ENCODE data around the gene MAP1LC3B2.

MAP1LC3B2 gene

GRCh38 chr12:116539361-116539771 lies 19.8 kb upstream of the MAP1LC3B2 start (continued):
- TF ChIP-seq OSR1 (CRISPR knock-in tag; IDR thresholded peaks at IDR 0.05) (no peak), CSDC2 (CRISPR knock-in tag; IDR thresholded peaks at IDR 0.05) (no peak), SNAI2 (CRISPR knock-in tag; IDR thresholded peaks at IDR 0.05) (no peak), ARNTL (CRISPR knock-in tag; IDR thresholded peaks at IDR 0.05; ENCODE audit: borderline replicate concordance, low read depth) (no peak), ZNF565 (CRISPR knock-in tag; conservative IDR thresholded peaks at IDR 0.05; ENCODE audit: low read depth) (no peak), ESRRG (CRISPR knock-in tag; IDR thresholded peaks at IDR 0.05) (no peak), GLIS3 (CRISPR knock-in tag; IDR thresholded peaks at IDR 0.05) (no peak)

GRCh38 chr12:116539905-116540482 lies 19.2 kb upstream of the MAP1LC3B2 start:
- TF ChIP-seq ISL1 (CRISPR knock-in tag; IDR thresholded peaks at IDR 0.05): peak; percentile 31; the same call in 1 of the 2 replicates
- no peak for TF ChIP-seq RARB (CRISPR knock-in tag; IDR thresholded peaks at IDR 0.05)
- ATAC-seq: peak; percentile 92

GRCh38 chr12:116540622-116541152 lies 18.5 kb upstream of the MAP1LC3B2 start:
- ATAC-seq: peak; percentile 33; the same call in 2 of the 3 replicates
- no peak for TF ChIP-seq PPARA (CRISPR knock-in tag; IDR thresholded peaks at IDR 0.05; ENCODE audit: borderline replicate concordance)
- no peak for TF ChIP-seq ZNF565 (CRISPR knock-in tag; conservative IDR thresholded peaks at IDR 0.05; ENCODE audit: low read depth)
- TF ChIP-seq OSR1 (CRISPR knock-in tag; IDR thresholded peaks at IDR 0.05): no peak
- no peak for TF ChIP-seq BACH2 (CRISPR knock-in tag; IDR thresholded peaks at IDR 0.05; ENCODE audit: borderline replicate concordance)
- TF ChIP-seq GLIS3 (CRISPR knock-in tag; IDR thresholded peaks at IDR 0.05): no peak
- no peak for TF ChIP-seq ZC3H10 (CRISPR knock-in tag; IDR thresholded peaks at IDR 0.05)
- TF ChIP-seq TOX (CRISPR knock-in tag; IDR thresholded peaks at IDR 0.05; ENCODE audit: borderline replicate concordance): no peak

- TF ChIP-seq GLIS3 (CRISPR knock-in tag; IDR thresholded peaks at IDR 0.05) (no peak), ARNTL (CRISPR knock-in tag; IDR thresholded peaks at IDR 0.05; ENCODE audit: borderline replicate concordance, low read depth) (no peak), OSR1 (CRISPR knock-in tag; IDR thresholded peaks at IDR 0.05) (no peak), CSDC2 (CRISPR knock-in tag; IDR thresholded peaks at IDR 0.05) (no peak), TSHZ2 (CRISPR knock-in tag; IDR thresholded peaks at IDR 0.05) (no peak), ZFP3 (CRISPR knock-in tag; IDR thresholded peaks at IDR 0.05) (no peak), BACH2 (CRISPR knock-in tag; IDR thresholded peaks at IDR 0.05; ENCODE audit: borderline replicate concordance) (no peak), TOX (CRISPR knock-in tag; IDR thresholded peaks at IDR 0.05; ENCODE audit: borderline replicate concordance) (no peak)
- no peak for ATAC-seq
Measured at GRCh38 chr12:116541547-116542344, 17.4 kb upstream of the MAP1LC3B2 start.

- no peak for ATAC-seq
Measured at GRCh38 chr12:116542345-116542956, 16.7 kb upstream of the MAP1LC3B2 start.

More at GRCh38 chr12:116542345-116542956, 16.7 kb upstream of the MAP1LC3B2 start:
- TF ChIP-seq RARB (CRISPR knock-in tag; IDR thresholded peaks at IDR 0.05) (no peak), ZNF565 (CRISPR knock-in tag; conservative IDR thresholded peaks at IDR 0.05; ENCODE audit: low read depth) (no peak), ZNF70 (CRISPR knock-in tag; IDR thresholded peaks at IDR 0.05) (no peak), CSRNP3 (CRISPR knock-in tag; IDR thresholded peaks at IDR 0.05) (no peak), SNAI2 (CRISPR knock-in tag; IDR thresholded peaks at IDR 0.05) (no peak), GLIS3 (CRISPR knock-in tag; IDR thresholded peaks at IDR 0.05) (no peak), CSDC2 (CRISPR knock-in tag; IDR thresholded peaks at IDR 0.05) (no peak)
